IMR-90 (cell line): ENCODE results near the gene TCEA2. TPM values are rescaled to one million over a fixed set of nuclear protein-coding genes. Genes with fewer than 3 reads are reported as not detected.

ENCODE experiments used
- ATAC-seq: fragments of 200-7000 bp; cut with Tn5 transposase; 2 replicates; pipeline ENCODE4 v1.9.1; 2020; ENCODE audit warnings: low read depth, mild to moderate bottlenecking, moderate library complexity
- BruUV-seq: library from RNA; stranded (reverse); fragments of 400-500 nt; replicated peaks from 2 replicates; lab custom pipeline; 2021; lab: Mats Ljungman, UMichigan
- CTCF ChIA-PET: fragments of 300-600 bp; formaldehyde crosslinking; extraction: SDS; loops from one replicate; lab custom pipeline; 2021; ENCODE audit warnings: antibody characterized with exemption; lab: Yijun Ruan, JAX
- POLR2A ChIA-PET: fragments of 300-600 bp; sonication (Branson Sonifier 250); formaldehyde crosslinking; loops from one replicate; lab custom pipeline; 2022; ENCODE audit warnings: antibody characterized with exemption; ENCODE audit not compliant: unreplicated experiment; lab: Charles Lee
- DNase-seq: peaks from one replicate; pipeline ENCODE4 v3.0.0; 2013
- H2AFZ ChIP-seq: replicated peaks from 2 replicates; pipeline ENCODE3; 2013; ENCODE audit warnings: low read length, mild to moderate bottlenecking; ENCODE audit not compliant: poor library complexity
- H2AK5ac ChIP-seq: 2 replicates; pipeline ENCODE4 v1.6.1; 2013; ENCODE audit warnings: low read depth, low read length, inconsistent platforms
- H2AK9ac ChIP-seq: replicated peaks from 2 replicates; pipeline ENCODE3; 2013; ENCODE audit warnings: mild to moderate bottlenecking, low read depth, low read length, moderate library complexity; ENCODE audit not compliant: poor library complexity
- H2BK120ac ChIP-seq: 2 replicates; pipeline ENCODE4 v1.6.1; 2013; ENCODE audit warnings: low read depth, low read length, inconsistent platforms
- H2BK15ac ChIP-seq: 3 replicates; pipeline ENCODE4 v1.6.1; 2013; ENCODE audit warnings: low read depth, low read length, inconsistent platforms
- H2BK20ac ChIP-seq: 2 replicates; pipeline ENCODE4 v1.6.1; 2013; ENCODE audit warnings: low read depth, mild to moderate bottlenecking, inconsistent platforms, low read length, moderate library complexity
- H2BK5ac ChIP-seq: 2 replicates; pipeline ENCODE4 v1.6.1; 2013; ENCODE audit warnings: mild to moderate bottlenecking, low read depth, low read length, inconsistent platforms; ENCODE audit not compliant: poor library complexity, severe bottlenecking
- H3K14ac ChIP-seq: replicated peaks from 2 replicates; pipeline ENCODE4 v1.6.1; 2013; ENCODE audit warnings: low read depth, low read length, inconsistent platforms
- H3K18ac ChIP-seq: 2 replicates; pipeline ENCODE4 v1.6.1; 2013; ENCODE audit warnings: low read depth, low read length, control low read depth
- H3K23ac ChIP-seq: 2 replicates; pipeline ENCODE4 v1.6.1; 2013; ENCODE audit warnings: low read depth, low read length, inconsistent platforms
- H3K27ac ChIP-seq: 2 replicates; pipeline ENCODE4 v1.5.1; 2013; ENCODE audit warnings: mild to moderate bottlenecking, control low read depth, low read length; ENCODE audit not compliant: insufficient read depth
- H3K27me3 ChIP-seq: 2 replicates; pipeline ENCODE4 v1.6.1; 2013; ENCODE audit warnings: low read length; ENCODE audit not compliant: control insufficient read depth, insufficient read depth
- H3K36me3 ChIP-seq: 2 replicates; pipeline ENCODE4 v1.6.1; 2013; ENCODE audit warnings: low read length, mixed read lengths; ENCODE audit not compliant: control insufficient read depth, insufficient read depth
- H3K4ac ChIP-seq: 2 replicates; pipeline ENCODE4 v1.6.1; 2013; ENCODE audit warnings: low read depth, low read length, inconsistent platforms
- H3K4me1 ChIP-seq: 2 replicates; pipeline ENCODE4 v1.6.1; 2013; ENCODE audit warnings: low read length, mixed read lengths; ENCODE audit not compliant: control insufficient read depth, insufficient read depth
- H3K4me2 ChIP-seq: 2 replicates; pipeline ENCODE4 v1.6.1; 2013; ENCODE audit warnings: low read depth, mild to moderate bottlenecking, control low read depth, low read length, moderate library complexity
- H3K4me3 ChIP-seq: 2 replicates; pipeline ENCODE4 v1.5.1; 2013; ENCODE audit warnings: low read depth, mild to moderate bottlenecking, control low read depth, low read length, moderate library complexity; ENCODE audit not compliant: insufficient read depth
- H3K56ac ChIP-seq: 2 replicates; pipeline ENCODE4 v1.6.1; 2013; ENCODE audit warnings: low read length, inconsistent platforms; ENCODE audit not compliant: insufficient read depth; ENCODE audit errors: extremely low read depth
- H3K79me1 ChIP-seq, 2 experiments: 2 replicates each; pipeline ENCODE4 v1.6.1; 2013; ENCODE audit warnings: low read length in 2 of 2, inconsistent platforms in 1 of 2, low read depth in 1 of 2
- H3K9ac ChIP-seq: 2 replicates; pipeline ENCODE4 v1.6.1; 2013; ENCODE audit warnings: low read depth, low read length, control low read depth
- H3K9me1 ChIP-seq: 2 replicates; pipeline ENCODE4 v1.6.1; 2013; ENCODE audit warnings: low read length, inconsistent platforms; ENCODE audit not compliant: insufficient read depth
- H3K9me3 ChIP-seq: 2 replicates; pipeline ENCODE4 v1.6.1; 2013; ENCODE audit warnings: low read length; ENCODE audit not compliant: control insufficient read depth, insufficient read depth
- H4K20me1 ChIP-seq: 2 replicates; pipeline ENCODE4 v1.6.1; 2013; ENCODE audit warnings: low read length, inconsistent platforms; ENCODE audit not compliant: insufficient read depth
- H4K5ac ChIP-seq: 2 replicates; pipeline ENCODE4 v1.6.1; 2013; ENCODE audit warnings: mild to moderate bottlenecking, low read depth, low read length, control low read depth
- H4K8ac ChIP-seq, 2 experiments: 2 replicates each; pipeline ENCODE4 v1.6.1; 2013; ENCODE audit warnings: low read depth in 2 of 2, low read length in 2 of 2, control low read depth in 1 of 2, inconsistent platforms in 1 of 2
- H4K91ac ChIP-seq: 2 replicates; pipeline ENCODE4 v1.6.1; 2013; ENCODE audit warnings: low read depth, low read length, inconsistent platforms; ENCODE audit not compliant: insufficient read depth
- BHLHE40 ChIP-seq: fragments of 150-350 bp; IDR thresholded peaks from 2 replicates; pipeline ENCODE4 v1.6.1; 2016; ENCODE audit warnings: mild to moderate bottlenecking, low read depth, low read length
- MAZ ChIP-seq: IDR thresholded peaks from 2 replicates; pipeline ENCODE4 v1.6.1; 2012; ENCODE audit warnings: low read depth, mild to moderate bottlenecking, low read length, improper control_type of control experiment, moderate library complexity, borderline replicate concordance
- MXI1 ChIP-seq: IDR thresholded peaks from 2 replicates; pipeline ENCODE4 v1.6.1; 2012; ENCODE audit warnings: low read depth, mild to moderate bottlenecking, low read length, moderate library complexity, borderline replicate concordance
- NFE2L2 ChIP-seq: fragments of 150-350 bp; IDR thresholded peaks from 2 replicates; pipeline ENCODE4 v1.6.1; 2016; ENCODE audit warnings: low read depth, mild to moderate bottlenecking, low read length
- POLR2A ChIP-seq: IDR thresholded peaks from 2 replicates; pipeline ENCODE4 v1.6.1; 2012; ENCODE audit warnings: mild to moderate bottlenecking, low read depth, low read length
- RAD21 ChIP-seq: IDR thresholded peaks from 2 replicates; pipeline ENCODE4 v1.6.1; 2012; ENCODE audit warnings: low read length, improper control_type of control experiment
- RFX5 ChIP-seq: IDR thresholded peaks from 2 replicates; pipeline ENCODE4 v1.8.0; 2012; ENCODE audit warnings: low read depth, mild to moderate bottlenecking, low read length, moderate library complexity
- WGBS, 2 experiments: methylation state at CpG; one replicate each; pipeline versions ENCODE4 v1.1.5 to v1.1.7; 2013; ENCODE audit warnings: missing lambda C conversion rate in 2 of 2; ENCODE audit not compliant: insufficient read length in 1 of 2; ENCODE audit errors: extremely low coverage in 2 of 2; 5-methylcytosine and 5-hydroxymethylcytosine counted together
- dilution Hi-C: fragments of 300-500 bp; cut with HindIII; formaldehyde crosslinking; loops from one replicate; pipeline ENCODE4 v1.14.3; 2018; ENCODE audit warnings: low sequenced_read_pairs; ENCODE audit not compliant: unreplicated experiment
- in situ Hi-C: fragments of 300-500 bp; cut with MboI; formaldehyde crosslinking; loops from 3 replicates; pipeline ENCODE4 v1.14.3; 2019; ENCODE audit warnings: low sequenced_read_pairs, inconsistent platforms, mixed read lengths
- intact Hi-C: fragments of 100-400 bp; cut with micrococcal nuclease; formaldehyde crosslinking; loops from 2 replicates; pipeline ENCODE4 v1.10.0; 2022
- polyA plus RNA-seq, 3 experiments: library from polyadenylated mRNA; depleted of rRNA; stranded (reverse); fragments of >200 nt; gene quantifications; 2 replicates each; pipeline ENCODE4 v1.2.3, GENCODE V29; 2012; ENCODE audit warnings: low replicate concordance in 1 of 3
- total RNA-seq: library from RNA; depleted of rRNA; stranded (reverse); fragments of >200 nt; gene quantifications from 2 replicates; pipeline ENCODE4 v1.2.3, GENCODE V29; 2012
- TF ChIP-seq, protein P1 (sequence below): conservative IDR thresholded peaks from 2 replicates; pipeline ENCODE4 v1.5.1; 2012; ENCODE audit warnings: mild to moderate bottlenecking, low read depth, low read length, improper control_type of control experiment

Gene TCEA2
- total and polyA plus RNA-seq, 2 of the 4 experiments (the other 2 are of a cell fraction), result 9.3 to 30.0 TPM

- Histone ChIP-seq H3K4me1 (no peaks in the 10 kb centered on the region), H2AK9ac (no peak within 1 kb of the TSS), H3K4me3 (no peak within 1 kb of the TSS), H3K4me2 (no peak within 1 kb of the TSS), H4K5ac (no peak within 1 kb of the TSS), H3K27me3 (peaks cover 45% of the 10 kb centered on the region), H3K27ac (no peak within 1 kb of the TSS), H3K23ac (no peak within 1 kb of the TSS), H2BK120ac (no peak within 1 kb of the TSS), H2BK15ac (no peak within 1 kb of the TSS), H3K9ac (no peak within 1 kb of the TSS), H3K9me3 (no peaks in the 10 kb centered on the region), H4K91ac (no peak within 1 kb of the TSS), H3K9me1 (no peaks in the 10 kb centered on the region), H3K14ac (no peak within 1 kb of the TSS), H2AK5ac (no peak within 1 kb of the TSS), H3K4ac (no peak within 1 kb of the TSS), H2AFZ (peak within 1 kb of the TSS; percentile 58), H4K20me1 (no peaks in the 10 kb centered on the region), H2BK20ac (no peak within 1 kb of the TSS), H3K79me1 (no peaks in the 10 kb centered on the region), H4K8ac (no peak within 1 kb of the TSS), H3K56ac (no peak within 1 kb of the TSS), H3K18ac (no peak within 1 kb of the TSS), H3K36me3 (no peaks in the 10 kb centered on the region), H2BK5ac (no peak within 1 kb of the TSS)
- TF ChIP-seq, protein P1, sequence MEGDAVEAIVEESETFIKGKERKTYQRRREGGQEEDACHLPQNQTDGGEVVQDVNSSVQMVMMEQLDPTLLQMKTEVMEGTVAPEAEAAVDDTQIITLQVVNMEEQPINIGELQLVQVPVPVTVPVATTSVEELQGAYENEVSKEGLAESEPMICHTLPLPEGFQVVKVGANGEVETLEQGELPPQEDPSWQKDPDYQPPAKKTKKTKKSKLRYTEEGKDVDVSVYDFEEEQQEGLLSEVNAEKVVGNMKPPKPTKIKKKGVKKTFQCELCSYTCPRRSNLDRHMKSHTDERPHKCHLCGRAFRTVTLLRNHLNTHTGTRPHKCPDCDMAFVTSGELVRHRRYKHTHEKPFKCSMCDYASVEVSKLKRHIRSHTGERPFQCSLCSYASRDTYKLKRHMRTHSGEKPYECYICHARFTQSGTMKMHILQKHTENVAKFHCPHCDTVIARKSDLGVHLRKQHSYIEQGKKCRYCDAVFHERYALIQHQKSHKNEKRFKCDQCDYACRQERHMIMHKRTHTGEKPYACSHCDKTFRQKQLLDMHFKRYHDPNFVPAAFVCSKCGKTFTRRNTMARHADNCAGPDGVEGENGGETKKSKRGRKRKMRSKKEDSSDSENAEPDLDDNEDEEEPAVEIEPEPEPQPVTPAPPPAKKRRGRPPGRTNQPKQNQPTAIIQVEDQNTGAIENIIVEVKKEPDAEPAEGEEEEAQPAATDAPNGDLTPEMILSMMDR, result no peak
- TF ChIP-seq POLR2A, result no peak
- no peak for TF ChIP-seq MXI1
- TF ChIP-seq NFE2L2, result no peak
- TF ChIP-seq MAZ, result no peak
- no peak for TF ChIP-seq RFX5
- TF ChIP-seq RAD21, result no peak
- no peak for TF ChIP-seq BHLHE40
- ChIA-PET POLR2A (no interaction called here), CTCF (no interaction called here)
- dilution Hi-C loops, result no loop called here
- ATAC-seq, result peak; percentile 59
- 71% methylated on average over 1 of the region's 22 CpGs; no CpG with 5 or more reads in 1 of the 2 experiments for WGBS, 2 experiments
- no TSS peak for BruUV-seq
- intact Hi-C loops, result no loop called here
- DNase-seq, result no peak
- in situ Hi-C loops, result no loop called here
Measured at GRCh38 chr20:64106981-64107735, 44.2 kb downstream of the TCEA2 start, which contains the start of gene NPBWR2. Gene NPBWR2 (minus strand): TSS chr20:64107565. CDS start chr20:64106831, 734 bp downstream.
